ENCODE results near the gene CISD2. TPM values are rescaled to one million over a fixed set of nuclear protein-coding genes. Genes with fewer than 3 reads are reported as not detected.

The CISD2 gene
- total RNA-seq, 2 experiments from 2014 or later: 25.1 to 25.7 TPM

GRCh38 chr4:102827674-102828496 lies 40.9 kb upstream of the CISD2 start:
- CTCF ChIA-PET: interaction anchor here (0.5 to 1.9 kb wide), 6 partner anchors 11 to 208 kb away, joined by 3 to 5 read pairs (median 4); partner anchors contain the start of gene CISD2
- H3K27me3 Mint-ChIP-seq (ENCODE audit: low read depth): no peaks in the 10 kb centered on the region

GRCh38 chr4:102828497-102828808 lies 40.3 kb upstream of the CISD2 start:
- Mint-ChIP-seq H3K36me3 (ENCODE audit: low read depth) (peaks cover 12% of the 10 kb centered on the region), H3K4me1 (ENCODE audit: low read depth) (peaks cover 26% of the 10 kb centered on the region), H3K27me3 (ENCODE audit: low read depth) (no peaks in the 10 kb centered on the region), H3K9me3 (no peaks in the 10 kb centered on the region), H3K27ac (no peak overlapping the region), H3K4me3 (no peak overlapping the region)
- CTCF ChIA-PET: interaction anchor here (0.5 to 1.9 kb wide), 5 partner anchors 12 to 208 kb away, joined by 3 to 5 read pairs (median 4); partner anchors contain the start of gene CISD2
- intact Hi-C loops (cut with micrococcal nuclease): loop anchor here (1.0 to 5.0 kb wide), 14 partner anchors 40 to 1481 kb away; partner anchors contain the start of genes BDH2, CENPE, CISD2 and MANBA
- DNase-seq: no peak

More at GRCh38 chr4:102827674-102828496, 40.9 kb upstream of the CISD2 start:
- no peak overlapping the region for H3K4me3 Mint-ChIP-seq
- intact Hi-C loops (cut with micrococcal nuclease): loop anchor here (1.0 to 5.0 kb wide), 17 partner anchors 9 to 1481 kb away; partner anchors contain the start of genes BDH2, CENPE, CISD2 and MANBA
- no peak overlapping the region for H3K27ac Mint-ChIP-seq
- H3K36me3 Mint-ChIP-seq (ENCODE audit: low read depth): peaks cover 17% of the 10 kb centered on the region
- no peaks in the 10 kb centered on the region for H3K9me3 Mint-ChIP-seq
- peaks cover 23% of the 10 kb centered on the region for H3K4me1 Mint-ChIP-seq (ENCODE audit: low read depth)
- DNase-seq: peak; percentile 100

GRCh38 chr4:102829803-102830202 lies 39.0 kb upstream of the CISD2 start:
- intact Hi-C loops (cut with micrococcal nuclease): loop anchor here (2.0 to 5.0 kb wide), 4 partner anchors 41 to 1483 kb away; partner anchors contain the start of gene PPP3CA
- no peak overlapping the region for H3K4me3 Mint-ChIP-seq
- H3K9me3 Mint-ChIP-seq: no peaks in the 10 kb centered on the region
- no peak overlapping the region for H3K27ac Mint-ChIP-seq
- CTCF ChIA-PET: no interaction called here
- no peaks in the 10 kb centered on the region for H3K27me3 Mint-ChIP-seq (ENCODE audit: low read depth)
- H3K4me1 Mint-ChIP-seq (ENCODE audit: low read depth): peaks cover 23% of the 10 kb centered on the region
- DNase-seq: no peak
- peaks cover 2% of the 10 kb centered on the region for H3K36me3 Mint-ChIP-seq (ENCODE audit: low read depth)

- no peaks in the 10 kb centered on the region for H3K27me3 Mint-ChIP-seq (ENCODE audit: low read depth)
- no peaks in the 10 kb centered on the region for H3K9me3 Mint-ChIP-seq
- H3K4me1 Mint-ChIP-seq (ENCODE audit: low read depth): peaks cover 23% of the 10 kb centered on the region
- H3K36me3 Mint-ChIP-seq (ENCODE audit: low read depth): peaks cover 3% of the 10 kb centered on the region
- H3K27ac Mint-ChIP-seq: no peak overlapping the region
- H3K4me3 Mint-ChIP-seq: no peak overlapping the region
- no peak for DNase-seq
- CTCF ChIA-PET: no interaction called here
- intact Hi-C loops (cut with micrococcal nuclease): no loop called here
These were observed 36.7 kb upstream of the CISD2 start for GRCh38 chr4:102832105-102832504.

- no peaks in the 10 kb centered on the region for H3K9me3 Mint-ChIP-seq
- peaks cover 1% of the 10 kb centered on the region for H3K36me3 Mint-ChIP-seq (ENCODE audit: low read depth)
- H3K27ac Mint-ChIP-seq: no peak overlapping the region
- intact Hi-C loops (cut with micrococcal nuclease): no loop called here
- CTCF ChIA-PET: no interaction called here
- H3K4me3 Mint-ChIP-seq: no peak overlapping the region
- peaks cover 23% of the 10 kb centered on the region for H3K4me1 Mint-ChIP-seq (ENCODE audit: low read depth)
- DNase-seq: no peak
- no peaks in the 10 kb centered on the region for H3K27me3 Mint-ChIP-seq (ENCODE audit: low read depth)
These were observed 36.1 kb upstream of the CISD2 start for GRCh38 chr4:102832667-102833066.

- H3K9me3 Mint-ChIP-seq: no peaks in the 10 kb centered on the region
- H3K4me3 Mint-ChIP-seq: no peak overlapping the region
- H3K36me3 Mint-ChIP-seq (ENCODE audit: low read depth): peaks cover 1% of the 10 kb centered on the region
- no peaks in the 10 kb centered on the region for H3K27me3 Mint-ChIP-seq (ENCODE audit: low read depth)
- no peak overlapping the region for H3K27ac Mint-ChIP-seq
- peaks cover 17% of the 10 kb centered on the region for H3K4me1 Mint-ChIP-seq (ENCODE audit: low read depth)
- no peak for DNase-seq
- CTCF ChIA-PET: no interaction called here
- intact Hi-C loops (cut with micrococcal nuclease): no loop called here
These were observed 32.2 kb upstream of the CISD2 start for GRCh38 chr4:102836596-102836995.

GRCh38 chr4:102842367-102842766 lies 26.4 kb upstream of the CISD2 start:
- Mint-ChIP-seq H3K27me3 (ENCODE audit: low read depth) (no peaks in the 10 kb centered on the region), H3K36me3 (ENCODE audit: low read depth) (no peaks in the 10 kb centered on the region), H3K9me3 (no peaks in the 10 kb centered on the region), H3K4me3 (no peak overlapping the region), H3K27ac (no peak overlapping the region), H3K4me1 (ENCODE audit: low read depth) (peaks cover 15% of the 10 kb centered on the region)
- CTCF ChIA-PET: no interaction called here
- intact Hi-C loops (cut with micrococcal nuclease): no loop called here
- no peak for DNase-seq

GRCh38 chr4:102843273-102843672 lies 25.5 kb upstream of the CISD2 start:
- intact Hi-C loops (cut with micrococcal nuclease): no loop called here
- H3K4me1 Mint-ChIP-seq (ENCODE audit: low read depth): peaks cover 13% of the 10 kb centered on the region
- H3K27ac Mint-ChIP-seq: no peak overlapping the region
- H3K9me3 Mint-ChIP-seq: no peaks in the 10 kb centered on the region
- H3K4me3 Mint-ChIP-seq: no peak overlapping the region
- CTCF ChIA-PET: no interaction called here
- H3K27me3 Mint-ChIP-seq (ENCODE audit: low read depth): no peaks in the 10 kb centered on the region
- H3K36me3 Mint-ChIP-seq (ENCODE audit: low read depth): no peaks in the 10 kb centered on the region
- no peak for DNase-seq

GRCh38 chr4:102843938-102844337 lies 24.9 kb upstream of the CISD2 start:
- DNase-seq: no peak

GRCh38 chr4:102847687-102848086 lies 21.1 kb upstream of the CISD2 start:
- no peaks in the 10 kb centered on the region for H3K27me3 Mint-ChIP-seq (ENCODE audit: low read depth)
- H3K36me3 Mint-ChIP-seq (ENCODE audit: low read depth): no peaks in the 10 kb centered on the region
- H3K4me3 Mint-ChIP-seq: no peak overlapping the region
- H3K9me3 Mint-ChIP-seq: no peaks in the 10 kb centered on the region
- CTCF ChIA-PET: no interaction called here
- DNase-seq: no peak
- H3K4me1 Mint-ChIP-seq (ENCODE audit: low read depth): peaks cover 8% of the 10 kb centered on the region
- no peak overlapping the region for H3K27ac Mint-ChIP-seq
- intact Hi-C loops (cut with micrococcal nuclease): no loop called here

More at GRCh38 chr4:102843938-102844337, 24.9 kb upstream of the CISD2 start:
- peaks cover 9% of the 10 kb centered on the region for H3K4me1 Mint-ChIP-seq (ENCODE audit: low read depth)
- H3K27me3 Mint-ChIP-seq (ENCODE audit: low read depth): no peaks in the 10 kb centered on the region
- no peaks in the 10 kb centered on the region for H3K36me3 Mint-ChIP-seq (ENCODE audit: low read depth)
- CTCF ChIA-PET: no interaction called here
- no peak overlapping the region for H3K27ac Mint-ChIP-seq
- intact Hi-C loops (cut with micrococcal nuclease): no loop called here
- H3K4me3 Mint-ChIP-seq: no peak overlapping the region
- H3K9me3 Mint-ChIP-seq: no peaks in the 10 kb centered on the region

GRCh38 chr4:102849579-102850104 lies 19.1 kb upstream of the CISD2 start:
- H3K36me3 Mint-ChIP-seq (ENCODE audit: low read depth): peaks cover 1% of the 10 kb centered on the region
- no peak overlapping the region for H3K27ac Mint-ChIP-seq
- no peak overlapping the region for H3K4me3 Mint-ChIP-seq
- H3K27me3 Mint-ChIP-seq (ENCODE audit: low read depth): no peaks in the 10 kb centered on the region
- H3K4me1 Mint-ChIP-seq (ENCODE audit: low read depth): peaks cover 3% of the 10 kb centered on the region
- CTCF ChIA-PET: no interaction called here
- intact Hi-C loops (cut with micrococcal nuclease): no loop called here
- DNase-seq: no peak
- no peaks in the 10 kb centered on the region for H3K9me3 Mint-ChIP-seq

GRCh38 chr4:102850370-102850769 lies 18.4 kb upstream of the CISD2 start:
- Mint-ChIP-seq H3K36me3 (ENCODE audit: low read depth) (peaks cover 3% of the 10 kb centered on the region), H3K4me1 (ENCODE audit: low read depth) (peaks cover 3% of the 10 kb centered on the region), H3K9me3 (no peaks in the 10 kb centered on the region), H3K4me3 (no peak overlapping the region), H3K27me3 (ENCODE audit: low read depth) (no peaks in the 10 kb centered on the region), H3K27ac (no peak overlapping the region)
- CTCF ChIA-PET: interaction anchor here (0.9 to 1.4 kb wide), 2 partner anchors 15 to 22 kb away, joined by 3 to 6 read pairs; no protein-coding TSS in a partner anchor
- intact Hi-C loops (cut with micrococcal nuclease): no loop called here
- no peak for DNase-seq

Measured in activated naive CD4-positive, alpha-beta T cell treated with anti-CD3 and anti-CD28 coated beads for 36 hours (primary cell).